HG03575 (cell line): ENCODE data around the gene B4GALNT3.
"Not testable (repeated sequence)": the region's sequence is repeated elsewhere in the genome, so short reads cannot be mapped to it uniquely, and the experiment has no call there.

Experiments used
- ATAC-seq: cut with Tn5 transposase; IDR thresholded peaks from one replicate; pipeline ENCODE4 v1.9.1; 2021; ENCODE audit not compliant: unreplicated experiment, insufficient number of reproducible peaks, low FRiP score; ENCODE audit errors: extremely low read depth

The B4GALNT3 gene

DNA sequence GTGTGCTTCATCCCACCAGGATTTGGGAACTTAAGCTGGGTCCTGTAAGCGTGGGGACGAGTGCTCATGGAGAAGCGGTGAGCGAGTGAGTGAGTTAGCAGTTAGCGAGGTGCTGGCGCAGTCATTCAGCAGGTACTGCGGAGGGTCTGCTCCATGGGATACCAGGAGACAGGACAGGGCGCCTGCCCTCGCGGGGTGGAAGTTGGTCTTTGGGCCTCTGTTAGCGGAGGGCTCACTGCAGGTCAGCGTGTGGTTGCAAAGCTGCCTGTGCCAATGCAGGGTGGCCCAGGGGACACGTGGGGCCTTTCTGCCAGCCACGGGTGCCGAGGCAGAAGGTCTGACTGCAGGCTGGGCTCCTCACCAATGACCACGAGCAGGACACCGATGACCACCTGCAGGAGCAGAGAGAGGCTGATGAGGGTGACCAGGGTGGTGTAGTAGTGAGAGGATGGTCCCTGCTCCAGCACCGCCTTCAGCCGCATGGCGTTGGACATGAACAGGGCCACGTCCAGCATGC is 105.9 kb downstream of the B4GALNT3 start:
- no peak for ATAC-seq

GRCh38 chr12:568486-568885 is 108.7 kb downstream of the B4GALNT3 start:
- no peak for ATAC-seq

- ATAC-seq: no peak
Observed at GRCh38 chr12:569091-569676, 109.4 kb downstream of the B4GALNT3 start.

- no peak for ATAC-seq
Observed at GRCh38 chr12:569803-570434, 110.2 kb downstream of the B4GALNT3 start.

DNA sequence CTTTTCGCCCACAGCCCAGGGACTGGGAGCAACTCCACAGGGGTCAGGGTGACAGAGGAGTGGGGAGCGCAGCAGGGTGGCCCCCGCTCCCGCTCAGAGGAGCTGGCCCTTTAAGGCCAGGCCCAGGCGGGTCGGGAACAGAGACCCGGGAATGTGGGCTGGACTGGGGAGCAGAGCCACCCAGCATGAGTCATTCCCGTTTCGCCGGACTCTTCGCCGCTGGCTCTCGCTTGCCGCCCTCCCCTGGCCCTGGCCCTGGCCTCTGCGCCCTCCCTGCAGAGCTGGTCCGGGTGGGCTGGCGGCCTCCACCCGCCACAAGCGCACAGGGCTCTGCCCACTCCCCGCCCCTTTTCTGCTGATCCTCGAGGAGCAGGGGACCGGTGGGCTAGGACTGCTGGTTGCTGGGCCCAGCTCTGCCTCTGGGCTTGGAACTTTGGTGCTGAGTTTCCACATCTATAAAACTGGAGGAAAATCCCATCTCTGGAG is 110.7 kb downstream of the B4GALNT3 start:
- ATAC-seq: no peak

DNA sequence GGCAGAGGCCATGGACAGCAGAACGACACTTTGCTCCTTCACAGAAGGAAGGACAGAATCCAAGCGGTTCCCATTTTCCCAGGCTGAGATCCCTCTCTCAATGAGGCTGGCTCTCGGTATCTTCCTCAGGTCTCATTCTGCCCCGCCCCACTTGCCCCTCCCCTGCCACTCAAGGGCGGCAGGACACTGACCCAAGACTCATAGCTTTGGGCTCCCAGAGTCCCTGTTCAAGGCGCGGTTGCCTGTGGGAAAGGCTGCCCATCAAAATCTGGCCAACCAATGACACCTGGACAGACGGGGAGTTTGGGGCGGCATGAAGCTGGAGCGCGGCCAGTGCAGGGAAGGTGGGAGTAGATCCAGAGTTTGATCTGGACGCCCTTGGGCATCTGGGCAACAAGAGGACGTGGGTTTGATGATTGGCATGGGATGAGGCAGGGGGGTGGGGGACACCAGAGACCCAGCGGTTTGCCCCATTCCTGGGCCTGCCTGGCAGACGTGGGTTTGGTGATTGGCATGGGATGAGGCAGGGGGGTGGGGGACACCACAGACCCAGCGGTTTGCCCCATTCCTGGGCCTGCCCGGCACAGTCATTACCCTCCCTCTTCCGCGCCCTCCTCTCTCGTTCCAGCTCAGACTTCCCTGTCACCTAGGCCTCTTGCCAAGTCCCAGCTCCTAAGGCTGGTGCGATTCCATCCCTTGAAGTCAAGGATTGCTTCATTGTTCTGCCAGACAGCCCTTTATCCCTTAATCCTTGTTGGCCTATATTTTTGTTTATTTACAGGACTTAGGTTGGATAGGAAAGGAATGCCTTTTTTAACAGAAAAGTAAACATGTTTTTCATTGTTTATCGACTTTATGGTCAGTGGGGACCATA is 111.4 kb downstream of the B4GALNT3 start:
- no peak for ATAC-seq

GRCh38 chr12:571795-572531 is 112.2 kb downstream of the B4GALNT3 start:
- ATAC-seq: no peak

DNA sequence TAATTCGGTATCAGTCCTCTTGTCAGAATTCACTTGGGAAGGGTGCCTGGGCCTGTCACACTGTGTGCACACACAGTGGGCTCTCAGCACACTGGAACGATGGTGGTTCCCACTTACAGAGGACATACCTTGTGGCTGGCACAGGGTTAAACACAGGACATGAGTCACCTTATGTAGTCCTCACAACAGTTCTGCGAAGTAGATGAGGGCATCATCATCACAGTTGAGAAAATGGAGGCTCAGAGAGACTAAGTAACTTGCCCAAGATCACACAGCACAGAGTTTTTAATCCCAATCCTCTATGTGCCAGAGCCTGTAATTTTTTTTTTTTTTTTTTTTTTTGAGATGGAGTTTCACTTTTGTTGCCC is 112.8 kb downstream of the B4GALNT3 start:
- no peak for ATAC-seq

DNA sequence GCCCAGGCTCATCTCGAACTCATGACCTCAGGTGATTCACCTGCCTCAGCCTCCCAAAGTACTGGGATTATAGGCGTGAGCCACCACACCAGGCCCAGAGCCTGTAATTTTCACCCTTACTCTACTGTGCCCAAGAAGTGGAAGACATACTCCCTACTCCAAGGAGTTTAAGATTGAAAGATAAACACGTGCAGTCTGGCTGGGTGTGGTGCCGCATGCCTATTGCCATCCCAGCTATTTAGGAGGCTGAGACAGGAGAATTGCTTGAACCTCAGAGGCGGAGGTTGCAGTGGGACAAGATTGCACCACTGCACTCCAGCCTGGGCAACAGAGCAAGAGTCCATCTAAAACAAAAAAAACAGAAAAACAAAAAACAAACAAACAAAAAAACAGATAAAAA is 113.5 kb downstream of the B4GALNT3 start:
- no peak for ATAC-seq

- no peak for ATAC-seq
Observed at GRCh38 chr12:574475-575128, 114.9 kb downstream of the B4GALNT3 start.

DNA sequence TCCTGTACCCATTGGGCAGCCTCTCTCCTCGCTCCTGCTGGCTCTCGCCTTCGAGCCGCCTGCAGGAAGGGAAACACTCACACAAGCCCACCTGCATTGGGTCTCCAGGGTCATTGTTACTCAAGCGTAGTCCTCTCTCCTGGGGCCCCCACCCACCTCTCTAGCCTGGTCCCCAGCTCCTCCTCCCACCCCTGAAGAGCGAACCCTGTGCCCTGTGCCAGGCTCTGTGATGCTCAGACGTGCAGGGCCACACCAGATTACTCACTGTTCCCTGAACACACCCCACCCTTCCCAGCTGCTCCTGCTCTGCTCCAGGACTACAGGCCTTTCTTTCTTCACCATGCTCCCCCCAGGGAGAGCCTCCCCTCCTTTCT is 115.4 kb downstream of the B4GALNT3 start:
- no peak for ATAC-seq

GRCh38 chr12:575948-576614 is 116.3 kb downstream of the B4GALNT3 start:
- ATAC-seq: no peak

- no peak for ATAC-seq
Observed at GRCh38 chr12:576615-577110, 116.9 kb downstream of the B4GALNT3 start.

DNA sequence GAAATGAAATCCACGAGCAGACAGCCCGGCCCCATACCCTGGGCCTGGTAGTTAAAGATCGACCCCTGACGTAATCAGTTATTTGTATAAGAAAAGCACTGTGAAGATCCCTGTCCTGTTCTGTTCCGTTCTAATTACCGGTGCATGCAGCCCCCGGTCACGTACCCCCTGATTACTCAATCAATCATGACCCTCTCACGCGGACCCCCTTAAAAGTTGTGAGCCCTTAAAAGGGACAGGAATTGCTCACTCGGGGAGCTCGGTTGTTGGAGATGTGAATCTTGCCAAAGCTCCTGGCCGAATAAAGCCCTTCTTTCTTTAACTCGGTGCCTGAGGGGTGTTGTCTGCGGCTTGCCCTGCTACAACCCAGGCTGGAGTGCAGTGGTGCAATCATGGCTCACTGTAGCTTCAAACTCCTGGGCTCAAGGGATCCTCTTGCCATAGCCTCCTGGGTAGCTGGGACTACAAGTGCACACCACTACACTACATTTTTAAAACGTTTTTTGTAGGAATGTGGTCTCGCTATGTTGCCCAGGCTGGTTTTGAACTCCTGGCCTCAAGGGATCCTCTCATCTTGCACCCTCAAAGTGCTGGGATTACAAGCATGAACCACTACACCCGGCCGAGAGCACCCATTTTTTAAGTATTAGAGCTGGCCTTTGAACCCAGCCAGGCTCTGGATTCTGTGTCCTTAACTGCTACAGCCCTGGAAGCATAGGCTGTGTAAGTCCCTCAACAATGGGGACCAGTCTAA is 118.4 kb downstream of the B4GALNT3 start:
- ATAC-seq: not testable (repeated sequence)

GRCh38 chr12:578748-579419 is 119.1 kb downstream of the B4GALNT3 start:
- ATAC-seq: no peak

DNA sequence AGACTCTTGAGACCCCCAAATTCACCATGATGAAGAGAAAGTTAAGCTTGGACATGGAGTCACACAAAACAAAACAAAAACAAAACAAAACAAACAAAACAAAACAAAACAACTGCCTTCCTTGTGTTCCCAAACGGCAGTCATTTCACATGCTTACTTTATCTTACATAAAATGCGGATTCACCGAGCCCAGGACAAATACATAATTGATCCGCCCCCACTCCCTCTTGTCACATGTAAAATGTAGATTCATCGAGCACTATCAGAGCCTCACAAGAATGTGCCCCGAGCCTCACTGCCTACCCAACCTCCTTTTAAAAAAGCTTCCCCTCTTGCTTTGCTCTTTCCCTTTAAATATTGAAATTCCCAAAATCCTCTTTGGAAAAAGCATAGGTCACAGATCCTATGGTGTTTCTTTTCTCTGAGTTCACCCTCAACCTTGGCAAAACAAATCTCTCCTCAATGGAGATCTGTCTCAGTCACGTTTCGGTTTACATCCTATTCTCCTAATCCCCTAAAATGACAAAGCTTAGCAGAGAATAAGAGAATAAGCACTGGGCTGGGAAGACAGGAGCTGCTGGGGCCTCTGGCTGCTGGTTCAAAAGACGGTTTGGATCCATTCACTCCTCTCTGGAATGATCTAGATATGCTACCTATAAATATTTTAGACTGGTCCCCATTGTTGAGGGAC is 119.8 kb downstream of the B4GALNT3 start:
- ATAC-seq: no peak
